ENCODE measurements around the gene SOX10.

- no peak for TF ChIP-seq CTCF (IDR thresholded peaks at IDR 0.05)
- TF ChIP-seq POLR2A (IDR thresholded peaks at IDR 0.05), result no peak
Measured at GRCh38 chr22:37923927-37924326, 60.4 kb downstream of the SOX10 start.

All from tibial nerve (tissue), 3 donors.